Erythroblast (primary cell): ENCODE data around the gene TSPAN3.

Experiments used
- GATA1 ChIP-seq: IDR thresholded peaks from 2 replicates; pipeline ENCODE4 v1.6.1; 2011; ENCODE audit warnings: low read depth, mild to moderate bottlenecking, control low read depth, low read length, moderate library complexity
- POLR2A ChIP-seq: IDR thresholded peaks from 2 replicates; pipeline ENCODE4 v1.6.1; 2011; ENCODE audit warnings: mild to moderate bottlenecking, low read length

- no peak for TF ChIP-seq POLR2A
- no peak for TF ChIP-seq GATA1
Measured at GRCh38 chr15:77038312-77039216, 32.3 kb downstream of the TSPAN3 start.
